ENCODE data around the gene BACH2.

- TF ChIP-seq DPF2 (IDR thresholded peaks at IDR 0.05) (no peak), POLR2A (IDR thresholded peaks at IDR 0.05; ENCODE audit: low read depth, low read length) (no peak), POLR2AphosphoS2 (IDR thresholded peaks at IDR 0.05; ENCODE audit: low read depth, low read length) (no peak), CTCF (IDR thresholded peaks at IDR 0.05 in 2 of 3, conservative IDR thresholded peaks at IDR 0.05 in 1 of 3; ENCODE audit: control insufficient read depth in 2 of 3, extremely low read depth in 1 of 3, insufficient read depth in 1 of 3, low read depth in 3 of 3, low read length in 3 of 3) (no peak), MTA2 (IDR thresholded peaks at IDR 0.05; ENCODE audit: low read depth) (no peak), TAF1 (IDR thresholded peaks at IDR 0.05; ENCODE audit: borderline replicate concordance, low read depth, low read length) (no peak), SP1 (IDR thresholded peaks at IDR 0.05; ENCODE audit: low read depth, low read length) (no peak), JUND (IDR thresholded peaks at IDR 0.05; ENCODE audit: low read depth, low read length) (no peak), ZZZ3 (IDR thresholded peaks at IDR 0.05; ENCODE audit: control insufficient read depth, insufficient read length, low read depth) (no peak), KLF5 (IDR thresholded peaks at IDR 0.05; ENCODE audit: partially characterized antibody) (no peak), FOS (IDR thresholded peaks at IDR 0.05; ENCODE audit: borderline replicate concordance, extremely low read depth, insufficient read length) (no peak), TCF12 (IDR thresholded peaks at IDR 0.05; ENCODE audit: low read depth, low read length) (no peak)
- TF ChIP-seq, protein P1, sequence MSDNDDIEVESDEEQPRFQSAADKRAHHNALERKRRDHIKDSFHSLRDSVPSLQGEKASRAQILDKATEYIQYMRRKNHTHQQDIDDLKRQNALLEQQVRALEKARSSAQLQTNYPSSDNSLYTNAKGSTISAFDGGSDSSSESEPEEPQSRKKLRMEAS (IDR thresholded peaks at IDR 0.05; ENCODE audit: low read depth, low read length) = no peak
- TF ChIP-seq, protein P2, sequence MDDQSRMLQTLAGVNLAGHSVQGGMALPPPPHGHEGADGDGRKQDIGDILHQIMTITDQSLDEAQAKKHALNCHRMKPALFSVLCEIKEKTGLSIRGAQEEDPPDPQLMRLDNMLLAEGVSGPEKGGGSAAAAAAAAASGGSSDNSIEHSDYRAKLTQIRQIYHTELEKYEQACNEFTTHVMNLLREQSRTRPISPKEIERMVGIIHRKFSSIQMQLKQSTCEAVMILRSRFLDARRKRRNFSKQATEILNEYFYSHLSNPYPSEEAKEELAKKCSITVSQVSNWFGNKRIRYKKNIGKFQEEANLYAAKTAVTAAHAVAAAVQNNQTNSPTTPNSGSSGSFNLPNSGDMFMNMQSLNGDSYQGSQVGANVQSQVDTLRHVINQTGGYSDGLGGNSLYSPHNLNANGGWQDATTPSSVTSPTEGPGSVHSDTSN (IDR thresholded peaks at IDR 0.05; ENCODE audit: insufficient replicate concordance, low read depth, low read length) = no peak
These were observed 746 bp downstream of the BACH2 start for GRCh38 chr6:90295854-90296340.
